ENCODE results near the gene SFSWAP.

The SFSWAP gene

GRCh38 chr12:131695968-131696367 is 14.9 kb upstream of the SFSWAP start:
- no peak for TF ChIP-seq CTCF (IDR thresholded peaks at IDR 0.05; ENCODE audit: low read depth, low read length)

GRCh38 chr12:131698286-131698685 is 12.6 kb upstream of the SFSWAP start:
- no peak for DNase-seq (ENCODE audit: extremely low read depth, low read depth)
- TF ChIP-seq CTCF (IDR thresholded peaks at IDR 0.05; ENCODE audit: low read depth, low read length) = no peak

More at GRCh38 chr12:131695968-131696367, 14.9 kb upstream of the SFSWAP start:
- no peak for DNase-seq (ENCODE audit: extremely low read depth, low read depth)

GRCh38 chr12:131699434-131699833 is 11.5 kb upstream of the SFSWAP start:
- DNase-seq (ENCODE audit: extremely low read depth, low read depth) = no peak
- no peak for TF ChIP-seq CTCF (IDR thresholded peaks at IDR 0.05; ENCODE audit: low read depth, low read length)

GRCh38 chr12:131700271-131700670 is 10.6 kb upstream of the SFSWAP start:
- no peak for DNase-seq (ENCODE audit: extremely low read depth, low read depth)
- TF ChIP-seq CTCF (IDR thresholded peaks at IDR 0.05; ENCODE audit: low read depth, low read length) = no peak

- TF ChIP-seq CTCF (IDR thresholded peaks at IDR 0.05; ENCODE audit: low read depth, low read length) = no peak
- DNase-seq (ENCODE audit: extremely low read depth, low read depth) = no peak
Observed at GRCh38 chr12:131701705-131702572, 9.0 kb upstream of the SFSWAP start.

- no peak for TF ChIP-seq CTCF (IDR thresholded peaks at IDR 0.05; ENCODE audit: low read depth, low read length)
- no peak for DNase-seq (ENCODE audit: extremely low read depth, low read depth)
Observed at GRCh38 chr12:131702573-131702877, 8.4 kb upstream of the SFSWAP start.

GRCh38 chr12:131703161-131703560 is 7.7 kb upstream of the SFSWAP start:
- TF ChIP-seq CTCF (IDR thresholded peaks at IDR 0.05; ENCODE audit: low read depth, low read length) = no peak
- DNase-seq (ENCODE audit: extremely low read depth, low read depth) = no peak

All from AG09319 (cell line).